Right renal pelvis (tissue), 4 donors: ENCODE data around the gene RRP1. TPM values are rescaled to one million over a fixed set of nuclear protein-coding genes. Genes with fewer than 3 reads are reported as not detected.

Experiments
- polyA plus RNA-seq, 4 donors: library from polyadenylated mRNA; unstranded; fragments of 120-200 nt; gene quantifications; one replicate each; pipeline ENCODE4 v1.2.1, GENCODE V29; 2013; ENCODE audit not compliant: insufficient read length in 4 of 4

The RRP1 gene
- polyA plus RNA-seq, 4 donors: 26.2 to 38.2 (median 30.1) TPM

Other genes with a start within 250 kb of the RRP1 start
- gene HSF2BP, start 130.1 kb upstream of the RRP1 start, polyA plus RNA-seq: 1 to 10 TPM; 1.9 to 2.4 (median 2.2) TPM
- 10 to 100 TPM; 30.2 to 31.0 (median 30.5) TPM for gene RRP1B, start 130.0 kb upstream of the RRP1 start, polyA plus RNA-seq
- 10 to 100 TPM; 69.5 to 77.9 (median 74.5) TPM for gene PDXK, start 70.4 kb upstream of the RRP1 start, polyA plus RNA-seq
- 10 to 100 TPM; 41.7 to 66.1 (median 51.2) TPM for gene CSTB, start 13.3 kb upstream of the RRP1 start, polyA plus RNA-seq
- 10 to 100 TPM; 55.2 to 63.3 (median 59.4) TPM for gene AGPAT3, start 75.6 kb downstream of the RRP1 start, polyA plus RNA-seq
- gene TRAPPC10, start 222.7 kb downstream of the RRP1 start, polyA plus RNA-seq: 10 to 100 TPM; 38.2 to 40.8 (median 39.4) TPM